OCI-M2 (cell line): ENCODE results near the gene SCGN.
"Not testable (repeated sequence)": the region's sequence is repeated elsewhere in the genome, so short reads cannot be mapped to it uniquely, and the experiment has no call there.

ENCODE experiments used
- DNase-seq: peaks from one replicate; lab custom pipeline; 2025; ENCODE audit not compliant: unreplicated experiment; lab: John Stamatoyannopoulos, UW

SCGN gene

DNA sequence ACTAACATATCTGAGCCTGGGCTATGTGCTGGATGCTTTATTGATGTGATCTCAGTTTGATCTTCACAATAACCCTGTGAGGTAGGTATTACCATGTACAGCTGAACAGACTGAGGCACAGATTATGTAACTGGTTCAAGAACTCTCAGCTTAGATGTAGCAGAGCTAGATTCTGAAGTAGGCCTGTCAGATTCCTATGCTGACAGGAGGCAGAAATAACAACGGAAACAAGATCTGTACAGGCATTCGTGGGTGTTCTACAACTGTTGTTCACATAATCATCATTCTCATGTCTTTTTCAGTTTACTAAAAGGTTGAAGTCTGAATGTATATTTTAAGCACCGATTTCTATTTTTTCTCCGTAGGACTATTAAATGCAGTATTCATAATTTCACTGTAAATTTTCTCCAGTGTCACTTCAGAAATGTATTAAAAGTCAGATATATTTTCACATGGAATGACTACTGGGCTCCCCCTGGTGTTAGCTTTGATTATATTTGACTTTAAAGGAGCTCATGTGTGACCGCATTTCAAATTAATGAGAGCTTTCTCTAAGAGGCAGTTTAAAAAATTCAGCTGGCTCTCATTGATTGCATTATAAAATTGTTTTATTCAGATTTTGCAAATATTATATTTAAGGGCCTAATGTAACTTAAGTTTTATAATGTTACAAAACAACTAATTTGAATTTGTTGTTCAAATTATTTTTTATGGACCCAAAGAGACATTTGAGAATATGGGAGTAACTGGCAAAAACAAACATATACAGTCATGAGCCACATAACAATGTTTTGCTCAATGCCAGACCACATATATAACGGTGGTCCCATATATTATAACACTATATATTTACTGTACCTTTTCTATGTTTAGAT, 66.1 kb downstream of the SCGN start:
- DNase-seq, result no peak

DNA sequence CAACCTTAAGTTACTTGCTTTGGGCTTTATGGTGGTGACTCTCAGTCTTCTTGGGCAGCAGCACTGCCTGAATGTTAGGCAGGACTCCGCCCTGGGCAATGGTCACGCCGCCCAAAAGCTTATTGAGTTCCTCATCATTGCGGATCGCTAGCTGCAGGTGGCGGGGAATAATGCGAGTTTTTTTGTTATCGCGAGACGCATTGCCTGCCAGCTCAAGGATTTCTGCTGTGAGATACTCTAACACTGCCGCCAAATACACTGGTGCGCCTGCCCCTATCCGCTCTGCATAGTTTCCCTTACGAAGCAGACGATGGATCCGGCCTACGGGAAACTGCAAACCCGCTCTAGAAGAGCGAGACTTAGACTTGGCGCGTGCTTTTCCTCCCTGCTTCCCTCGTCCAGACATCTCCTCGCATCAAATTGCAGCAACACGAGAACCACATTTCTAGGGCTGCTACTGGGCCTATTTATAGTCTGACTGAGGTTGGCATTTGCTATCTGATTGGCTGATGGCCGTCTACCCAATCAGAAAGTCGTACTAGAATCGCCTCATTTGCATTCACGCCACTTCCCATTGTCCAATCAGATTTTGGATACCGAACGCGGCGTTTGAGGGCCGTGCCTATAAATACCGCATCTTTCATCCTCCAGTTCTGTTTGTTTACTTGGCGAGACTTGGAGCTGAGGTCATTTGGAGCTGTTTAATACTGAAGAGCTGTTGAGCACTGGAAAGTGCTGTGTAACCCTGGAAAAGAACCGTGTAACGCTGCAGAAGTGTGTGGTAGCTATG, 74.3 kb downstream of the SCGN start:
- DNase-seq, result no peak

DNA sequence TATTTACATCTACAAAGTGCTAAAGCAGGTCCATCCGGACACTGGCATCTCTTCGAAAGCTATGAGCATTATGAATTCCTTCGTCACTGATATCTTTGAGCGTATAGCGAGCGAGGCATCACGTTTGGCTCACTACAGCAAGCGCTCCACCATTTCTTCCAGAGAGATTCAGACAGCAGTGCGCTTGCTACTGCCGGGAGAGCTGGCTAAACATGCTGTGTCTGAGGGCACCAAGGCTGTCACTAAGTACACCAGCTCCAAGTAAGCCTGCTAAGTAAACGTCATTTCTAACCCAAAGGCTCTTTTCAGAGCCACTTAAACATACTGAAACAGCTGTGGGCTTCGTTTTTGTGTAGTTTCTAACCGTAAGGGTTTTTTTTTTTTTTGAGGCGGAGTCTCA, 75.0 kb downstream of the SCGN start:
- DNase-seq, result no peak

DNA sequence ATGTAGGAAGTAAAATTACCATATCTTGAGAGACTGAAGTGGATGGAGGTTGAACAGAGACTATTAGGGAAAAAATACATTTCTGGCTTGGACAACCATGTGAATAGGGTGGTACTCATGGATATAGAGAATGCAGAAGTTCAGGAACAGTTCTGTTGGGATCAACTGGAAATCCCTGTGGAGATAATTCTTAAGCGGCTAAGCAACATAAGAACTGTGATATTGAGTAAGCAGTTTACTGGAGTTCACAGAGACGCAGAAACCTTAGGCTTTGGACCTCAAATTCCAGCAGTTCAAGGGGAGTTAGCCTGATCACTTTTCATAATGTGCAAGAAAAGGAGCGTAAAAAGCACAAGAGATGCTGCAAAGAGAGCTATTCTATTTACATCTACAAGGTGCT, 78.9 kb downstream of the SCGN start:
- no peak for DNase-seq

DNA sequence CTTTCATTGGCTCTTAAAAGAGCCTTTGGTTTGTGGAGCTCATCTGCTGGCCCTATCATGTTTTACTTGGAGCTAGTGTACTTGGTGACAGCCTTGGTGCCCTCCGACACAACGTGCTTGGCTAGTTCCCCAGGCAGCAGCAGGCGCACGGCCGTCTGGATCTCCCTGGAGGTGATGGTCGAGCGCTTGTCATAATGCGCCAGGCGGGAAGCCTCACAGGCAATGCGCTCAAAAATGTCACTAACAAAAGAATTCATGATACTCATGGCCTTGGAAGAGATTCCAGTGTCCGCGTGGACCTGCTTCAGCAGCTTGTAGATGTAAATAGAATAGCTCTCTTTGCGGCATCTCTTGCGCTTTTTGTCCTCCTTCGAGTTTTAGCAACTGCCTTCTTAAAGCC, 79.7 kb downstream of the SCGN start:
- DNase-seq, result no peak

DNA sequence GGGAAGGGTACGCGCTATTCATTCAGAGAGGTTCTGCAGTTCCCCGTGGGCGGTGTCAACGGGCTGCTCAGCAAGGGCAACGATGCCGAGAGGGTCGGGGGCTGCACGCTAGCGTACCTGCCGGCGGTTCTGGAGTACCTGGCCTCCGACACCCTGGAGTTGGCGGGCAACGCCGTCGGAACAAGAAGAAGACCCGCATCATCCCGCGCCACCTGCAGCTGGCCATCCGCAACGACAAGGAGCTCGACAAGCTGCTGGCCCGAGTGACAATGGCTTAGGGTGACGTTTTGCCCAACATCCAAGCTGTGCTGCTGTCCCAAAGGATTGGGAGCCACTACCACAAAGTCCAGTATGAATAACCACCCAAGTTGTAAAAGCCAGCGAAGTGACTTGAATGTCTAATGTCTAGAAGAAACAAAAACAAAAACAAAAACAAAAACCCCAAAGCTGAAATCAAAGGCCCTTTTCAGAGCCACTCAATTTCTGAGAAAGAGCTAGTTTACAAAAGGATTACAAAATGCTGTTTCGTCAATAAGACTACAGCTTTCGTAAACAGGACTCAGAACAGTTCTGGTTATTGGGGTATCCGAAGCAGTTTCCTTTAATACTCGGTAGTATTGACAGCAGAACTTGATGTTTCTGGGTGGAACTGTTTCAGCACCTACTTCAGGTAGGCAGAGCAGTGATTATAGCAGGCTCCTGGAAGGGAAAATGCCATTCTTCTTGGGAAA, 80.6 kb downstream of the SCGN start:
- DNase-seq, result no peak

DNA sequence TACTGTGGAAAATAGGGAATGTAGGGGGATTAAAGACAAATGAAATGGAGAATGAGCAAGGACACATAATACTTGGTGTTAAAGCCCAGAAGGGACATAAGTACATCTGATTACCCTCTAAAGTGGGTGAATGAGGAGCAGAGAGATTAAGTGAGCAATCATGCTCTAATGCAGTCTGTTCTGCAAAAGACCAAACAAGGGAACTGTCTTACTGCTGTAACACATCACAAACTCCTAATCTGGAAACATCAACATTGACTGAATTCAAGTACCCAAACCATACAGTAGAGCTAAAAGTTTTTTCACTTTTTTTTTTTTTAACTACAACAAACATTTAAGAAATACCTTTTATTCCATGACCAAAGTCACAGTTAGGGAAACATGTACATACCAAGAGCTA, 83.2 kb downstream of the SCGN start:
- DNase-seq, result no peak

DNA sequence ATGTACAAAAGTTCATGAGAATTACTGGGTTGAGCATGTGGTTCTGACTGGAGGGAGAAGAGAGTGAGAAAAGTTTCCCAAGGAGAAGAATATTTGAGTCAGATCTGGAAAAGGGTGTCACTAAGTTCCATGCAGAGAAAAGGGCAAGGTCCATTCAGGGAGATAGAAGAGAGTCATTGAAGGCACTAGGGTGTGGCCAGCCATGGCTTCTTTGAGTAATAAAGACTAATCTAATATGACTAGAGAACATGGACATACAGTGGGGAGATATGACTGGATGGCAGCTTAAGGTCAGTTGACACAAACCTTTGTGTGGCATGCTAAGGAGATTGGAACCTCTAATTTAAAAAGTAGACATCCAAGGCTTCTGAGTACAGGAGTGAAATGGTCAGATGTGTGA, 91.9 kb downstream of the SCGN start:
- no peak for DNase-seq

DNA sequence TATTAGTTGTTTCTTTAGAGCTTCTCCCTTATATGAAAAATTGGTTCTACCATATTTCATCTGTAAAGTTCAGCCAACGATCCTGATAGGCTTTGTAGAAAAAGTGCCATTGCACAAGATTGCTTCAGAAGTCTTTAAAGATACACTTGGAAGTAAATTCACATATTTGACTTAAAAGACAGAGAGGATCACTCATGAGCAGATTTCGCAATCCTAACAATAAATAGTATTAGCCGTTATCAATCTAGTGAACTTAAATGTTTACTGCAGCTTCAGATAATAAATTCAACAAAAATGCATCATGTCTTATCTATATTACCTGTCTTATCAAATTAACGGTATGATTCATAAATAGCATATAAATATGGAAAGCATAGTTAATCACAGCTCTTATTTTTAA, 93.8 kb downstream of the SCGN start:
- no peak for DNase-seq

DNA sequence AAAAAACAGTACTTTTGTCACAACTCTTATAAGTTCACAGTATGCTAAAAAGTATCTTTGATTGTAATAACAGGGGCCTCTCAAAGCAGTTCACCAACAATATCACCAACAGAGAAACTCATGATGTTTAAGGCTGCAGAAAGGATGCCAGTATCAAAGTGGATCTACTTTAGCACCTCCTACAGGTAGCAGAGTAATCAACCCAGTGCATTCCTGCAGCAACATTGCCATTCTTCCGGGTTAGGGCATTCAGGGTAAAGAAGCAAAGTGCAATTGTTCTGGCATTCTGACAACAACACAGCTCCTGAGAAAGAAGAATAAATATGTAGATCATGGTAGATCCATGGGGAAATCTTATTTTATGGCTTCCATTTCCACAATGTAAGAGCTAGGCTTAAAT, 95.0 kb downstream of the SCGN start:
- no peak for DNase-seq

DNA sequence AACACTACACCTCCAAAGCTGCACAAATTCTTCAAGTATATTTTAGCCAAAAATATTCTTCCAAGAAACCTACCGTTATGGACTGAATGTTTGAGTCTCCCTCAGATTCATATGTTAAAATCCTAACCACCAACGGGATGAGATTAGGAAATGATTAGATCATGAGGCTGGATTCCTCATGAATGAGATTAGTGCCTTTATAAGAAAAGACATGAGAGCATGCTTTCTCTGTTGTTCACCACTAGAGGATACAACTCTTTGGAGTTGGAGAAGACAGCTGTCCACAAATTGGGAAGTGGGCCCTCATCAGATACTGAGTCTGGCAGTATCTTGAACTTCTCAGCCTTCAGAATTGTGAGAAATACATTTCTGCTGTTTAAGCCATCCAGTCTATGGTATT, 95.5 kb downstream of the SCGN start:
- no peak for DNase-seq

DNA sequence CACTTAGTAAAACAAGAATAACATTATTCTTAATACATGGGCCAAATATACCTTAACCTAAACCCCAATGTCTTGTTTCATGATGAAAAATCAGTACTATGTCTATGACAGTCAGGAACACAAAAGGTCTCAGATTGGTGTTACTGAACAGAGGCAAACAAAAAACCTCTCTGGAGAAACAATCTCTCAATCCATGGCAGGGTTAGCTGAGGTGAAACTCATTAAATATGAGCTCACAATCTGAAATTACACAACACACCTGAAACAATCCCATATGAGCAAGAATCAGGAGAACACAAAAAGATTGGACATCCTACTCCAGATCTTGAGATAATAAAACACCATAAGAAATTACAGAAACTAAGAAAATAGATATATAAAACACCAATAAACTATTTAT, 96.0 kb downstream of the SCGN start:
- no peak for DNase-seq

DNA sequence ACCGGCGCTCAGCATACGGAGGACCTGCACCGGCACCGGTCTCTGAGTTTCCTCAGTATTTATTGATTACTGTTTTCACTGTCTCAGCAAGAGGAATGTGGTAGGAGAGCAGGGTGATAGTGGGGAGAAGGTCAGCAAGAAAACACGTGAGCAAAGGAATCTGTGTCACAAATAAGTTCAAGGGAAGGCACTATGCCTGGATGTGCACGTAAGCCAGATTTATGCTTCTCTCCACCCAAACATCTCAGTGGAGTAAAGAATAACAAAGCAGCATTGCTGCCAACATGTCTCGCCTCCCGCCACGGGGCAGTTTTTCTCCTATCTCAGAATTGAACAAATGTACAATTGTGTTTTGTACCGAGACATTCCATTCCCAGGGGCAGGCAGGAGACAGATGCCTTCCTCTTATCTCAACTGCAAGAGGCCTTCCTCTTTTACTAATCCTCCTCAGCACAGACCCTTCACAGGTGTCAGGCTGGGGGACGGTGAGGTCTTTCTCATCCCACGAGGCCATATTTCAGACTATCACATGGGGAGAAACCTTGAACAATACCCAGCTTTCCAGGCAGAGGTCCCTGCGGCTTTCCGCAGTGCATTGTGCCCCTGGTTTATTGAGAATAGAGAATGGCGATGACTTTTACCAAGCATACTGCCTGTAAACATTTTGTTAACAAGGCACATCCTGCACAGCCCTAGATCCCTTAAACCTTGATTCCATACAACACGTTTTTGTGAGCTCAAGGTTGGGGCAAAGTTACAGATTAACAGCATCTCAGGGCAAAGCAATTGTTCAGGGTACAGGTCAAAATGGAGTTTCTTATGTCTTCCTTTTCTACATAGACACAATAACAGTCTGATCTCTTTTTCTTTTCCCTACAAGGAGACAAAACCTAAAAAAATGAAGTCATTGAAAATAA, 96.8 kb downstream of the SCGN start:
- not testable (repeated sequence) for DNase-seq

DNA sequence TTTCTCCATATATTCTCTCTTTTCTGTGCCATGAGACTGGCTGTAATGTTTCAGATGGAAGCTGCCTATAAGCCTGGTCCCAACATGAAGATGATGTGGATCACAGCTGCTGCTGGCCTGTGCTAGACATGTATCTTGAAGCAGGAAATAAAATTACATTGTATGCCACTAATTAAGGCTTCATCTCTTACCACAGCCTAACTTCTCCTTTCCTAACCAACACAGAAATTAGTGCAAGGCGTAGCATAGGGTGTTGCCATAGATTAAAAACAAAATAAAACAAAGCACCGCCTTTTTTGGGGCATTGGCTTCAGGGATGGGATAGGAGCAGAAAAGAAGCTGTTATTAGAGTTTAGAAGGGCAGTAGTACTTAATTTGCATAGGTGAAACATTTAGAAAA, 97.8 kb downstream of the SCGN start:
- DNase-seq, result no peak

DNA sequence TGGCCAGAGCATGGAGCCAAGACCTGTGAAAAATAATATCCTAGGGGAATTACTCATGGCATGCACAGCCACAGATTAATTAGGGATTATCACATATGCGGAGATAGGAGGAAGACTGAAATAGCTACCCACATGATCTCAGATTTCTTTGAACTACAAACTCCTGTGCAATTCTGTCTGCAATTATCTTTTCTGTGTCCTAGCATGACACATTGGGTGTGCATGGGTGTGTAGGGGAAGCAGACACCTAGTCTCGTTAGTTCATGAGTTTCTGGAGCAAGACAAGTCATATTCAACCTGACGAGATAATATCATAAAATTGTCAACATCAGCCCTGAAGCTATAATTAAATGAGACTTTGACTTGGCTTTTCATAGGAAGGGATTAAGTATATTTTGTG, 98.9 kb downstream of the SCGN start:
- DNase-seq, result no peak
